Large intestine (tissue), 3 donors: Measurements from ENCODE around the gene MSANTD4. TPM values are rescaled to one million over a fixed set of nuclear protein-coding genes. Genes with fewer than 3 reads are reported as not detected.

Source experiments
- DNase-seq, 2 donors: peaks; one replicate each; pipeline versions ENCODE4 v3.0.0 to v3.0.0-alpha.2; 2013
- H3K27ac ChIP-seq: one replicate; pipeline ENCODE4 v1.5.1; 2013; ENCODE audit warnings: low read length
- H3K27me3 ChIP-seq: 2 replicates; pipeline ENCODE4 v1.6.1; 2013; ENCODE audit warnings: low read length; ENCODE audit not compliant: control insufficient read depth, insufficient read depth
- H3K36me3 ChIP-seq: 2 replicates; pipeline ENCODE4 v1.6.1; 2013; ENCODE audit warnings: low read length; ENCODE audit not compliant: control insufficient read depth, insufficient read depth
- H3K4me1 ChIP-seq: one replicate; pipeline ENCODE4 v1.6.1; 2013; ENCODE audit warnings: low read length; ENCODE audit not compliant: control insufficient read depth, insufficient read depth
- H3K4me3 ChIP-seq: one replicate; pipeline ENCODE4 v1.5.1; 2013; ENCODE audit warnings: low read length
- H3K9me3 ChIP-seq: one replicate; pipeline ENCODE4 v1.6.1; 2013; ENCODE audit warnings: mild to moderate bottlenecking, low read depth, low read length, moderate library complexity; ENCODE audit not compliant: control insufficient read depth
- WGBS: methylation state at CpG from one replicate; pipeline ENCODE4 v1.1.5; 2013; ENCODE audit warnings: low lambda C conversion rate; ENCODE audit not compliant: insufficient coverage; 5-methylcytosine and 5-hydroxymethylcytosine counted together
- polyA plus RNA-seq: library from polyadenylated mRNA; unstranded; fragments of 120-200 nt; gene quantifications from one replicate; pipeline ENCODE4 v1.2.1, GENCODE V29; 2013

The MSANTD4 gene
- polyA plus RNA-seq, 1 donor: 16.9 TPM

DNA sequence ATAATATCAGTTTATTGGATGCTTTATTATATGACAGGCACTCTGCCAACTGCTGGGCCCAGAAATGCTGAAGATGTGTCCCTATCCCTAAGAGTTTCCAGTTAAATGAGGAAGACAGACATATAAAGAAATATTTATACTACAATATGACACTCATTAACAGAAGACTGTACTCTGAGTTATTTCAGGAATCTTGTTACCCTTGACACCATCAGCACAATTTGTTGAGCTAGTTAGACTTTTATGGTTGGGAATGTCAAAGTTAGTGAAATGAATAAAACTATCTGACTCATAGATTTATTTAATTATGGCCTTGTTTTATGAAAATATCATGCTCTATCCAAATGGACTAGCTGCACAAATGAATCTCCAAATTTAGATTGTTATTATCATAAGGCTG is 25.6 kb upstream of the MSANTD4 start:
- no peak for DNase-seq
- no peaks in the 10 kb centered on the region for H3K27me3 ChIP-seq
- H3K4me1 ChIP-seq: peaks cover 2% of the 10 kb centered on the region
- H3K9me3 ChIP-seq: no peaks in the 10 kb centered on the region
- H3K4me3 ChIP-seq: no peak overlapping the region
- H3K27ac ChIP-seq: no peak overlapping the region
- no peaks in the 10 kb centered on the region for H3K36me3 ChIP-seq

DNA sequence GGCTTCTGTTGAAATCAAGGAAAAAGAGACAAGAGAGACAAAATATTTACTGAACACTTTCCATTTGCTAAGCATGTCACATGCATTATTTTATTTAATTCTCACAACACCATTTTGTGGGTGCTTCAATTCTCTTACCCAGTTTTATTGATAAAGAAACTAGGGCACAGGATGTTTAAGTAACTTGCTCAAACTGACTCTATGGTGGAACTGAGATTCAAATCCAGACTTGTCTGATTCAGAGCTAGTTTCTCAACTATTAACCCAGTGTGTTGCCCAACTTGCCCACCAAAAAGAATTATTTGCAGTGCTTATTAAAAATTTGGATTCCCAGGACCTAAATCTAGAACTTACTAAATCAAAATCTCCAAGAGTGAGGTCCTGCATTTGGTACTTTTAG is 21.5 kb upstream of the MSANTD4 start:
- Histone ChIP-seq H3K4me1 (peaks cover 2% of the 10 kb centered on the region), H3K27me3 (no peaks in the 10 kb centered on the region), H3K27ac (no peak overlapping the region), H3K4me3 (no peak overlapping the region), H3K9me3 (no peaks in the 10 kb centered on the region), H3K36me3 (no peaks in the 10 kb centered on the region)
- DNase-seq: no peak

DNA sequence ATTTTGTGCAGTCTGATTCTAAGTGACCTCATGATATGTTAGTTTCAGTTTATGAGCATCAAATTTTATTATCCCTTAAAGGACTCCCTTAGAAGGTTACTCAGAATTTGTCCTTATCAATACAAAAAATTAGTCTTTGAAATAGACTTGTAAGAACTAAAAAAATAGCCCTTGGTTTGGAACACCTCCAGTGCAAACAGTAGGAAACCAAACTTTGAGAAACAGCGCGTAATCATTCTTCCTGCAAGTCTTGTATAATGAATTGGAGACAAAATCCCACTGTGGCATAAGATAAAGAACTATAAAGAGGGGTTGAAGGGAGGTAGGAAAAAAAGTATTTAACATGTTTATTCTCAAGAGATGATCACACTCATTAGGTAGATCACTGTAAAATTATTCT is 10.8 kb upstream of the MSANTD4 start:
- DNase-seq: no peak
- H3K27me3 ChIP-seq: no peaks in the 10 kb centered on the region
- H3K4me1 ChIP-seq: peaks cover 4% of the 10 kb centered on the region
- no peaks in the 10 kb centered on the region for H3K36me3 ChIP-seq
- no peak overlapping the region for H3K4me3 ChIP-seq
- H3K27ac ChIP-seq: no peak overlapping the region
- WGBS: no CpG with 5 or more reads among the region's 2 CpGs
- no peaks in the 10 kb centered on the region for H3K9me3 ChIP-seq

DNA sequence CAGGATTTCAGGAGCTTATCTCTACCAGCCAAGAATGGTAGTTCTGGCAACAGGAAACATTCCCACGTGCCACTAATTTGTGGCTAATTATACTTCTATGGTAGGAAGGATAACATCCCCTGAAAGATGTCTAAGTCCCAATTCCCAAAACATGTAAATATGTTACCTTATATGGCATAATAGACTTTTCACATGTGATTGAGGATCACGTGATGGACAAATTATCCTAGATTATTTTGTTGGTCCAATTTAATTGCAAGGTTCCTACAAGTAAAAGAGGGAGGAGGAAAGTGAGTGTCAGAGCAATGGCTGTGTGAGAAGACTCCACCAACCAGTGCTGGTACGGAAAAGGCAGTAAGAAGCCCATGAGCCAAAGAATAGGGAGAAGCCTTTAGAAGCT is 9.9 kb upstream of the MSANTD4 start:
- 100% methylated on average over 2 of the region's 3 CpGs for WGBS
- H3K4me3 ChIP-seq: no peak overlapping the region
- no peaks in the 10 kb centered on the region for H3K4me1 ChIP-seq
- no peaks in the 10 kb centered on the region for H3K27me3 ChIP-seq
- no peak overlapping the region for H3K27ac ChIP-seq
- no peaks in the 10 kb centered on the region for H3K36me3 ChIP-seq
- no peaks in the 10 kb centered on the region for H3K9me3 ChIP-seq
- DNase-seq: no peak

DNA sequence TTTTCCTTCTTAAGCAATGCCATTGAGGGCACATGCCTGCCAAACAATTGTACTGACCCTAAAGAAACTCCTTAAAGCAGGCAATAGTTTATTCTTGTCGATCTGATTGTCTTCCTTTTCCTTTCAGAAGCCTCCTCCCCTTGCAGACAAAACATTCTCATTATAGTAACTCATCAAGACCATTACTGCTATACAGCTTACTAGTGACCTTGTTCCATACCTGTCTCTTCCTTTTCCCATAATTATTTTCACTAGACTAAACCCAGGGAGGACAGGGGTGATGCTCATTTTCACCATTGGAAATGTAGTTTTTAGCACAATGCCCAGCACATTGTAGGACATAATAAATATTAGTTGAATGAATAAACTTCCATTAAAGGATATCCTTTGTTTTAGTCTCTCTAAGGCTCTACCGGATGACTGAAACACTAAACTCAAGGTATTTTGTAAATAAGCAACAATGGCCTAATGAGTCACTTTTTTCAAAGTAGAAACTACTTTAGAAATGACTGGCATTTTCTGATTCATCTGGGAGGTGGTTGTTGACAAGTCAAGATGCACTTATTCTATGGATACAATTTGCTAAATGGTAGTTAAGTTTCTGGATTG is 9.3 kb upstream of the MSANTD4 start:
- 80% methylated on average over 1 of the region's 2 CpGs for WGBS
- DNase-seq: no peak
- no peaks in the 10 kb centered on the region for H3K27me3 ChIP-seq

DNA sequence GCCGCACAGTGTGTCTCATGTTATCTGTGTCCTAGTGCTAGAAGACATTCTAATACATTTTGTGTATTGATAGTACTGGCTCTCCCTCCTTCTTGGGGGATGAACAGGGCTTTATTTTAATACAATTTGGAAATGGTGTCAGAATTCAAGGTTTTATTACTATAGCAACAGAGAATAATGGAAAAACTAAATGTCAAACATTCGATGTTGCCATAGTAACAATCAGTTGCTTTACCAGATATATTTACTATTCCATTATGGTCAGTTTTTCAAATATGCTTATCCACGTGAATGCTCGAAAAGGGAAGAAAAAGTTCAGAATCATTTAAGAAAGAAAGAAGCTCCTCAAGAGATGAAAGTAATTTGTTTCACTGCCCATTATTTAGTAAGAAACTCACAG is 8.6 kb upstream of the MSANTD4 start:
- Histone ChIP-seq H3K4me3 (no peak overlapping the region), H3K9me3 (no peaks in the 10 kb centered on the region), H3K27ac (no peak overlapping the region), H3K27me3 (no peaks in the 10 kb centered on the region), H3K4me1 (no peaks in the 10 kb centered on the region), H3K36me3 (no peaks in the 10 kb centered on the region)
- no peak for DNase-seq
- 44% methylated on average over 4 of the region's 4 CpGs for WGBS

More for the DNA sequence above, 9.3 kb upstream of the MSANTD4 start:
- H3K27ac ChIP-seq: no peak overlapping the region
- H3K4me1 ChIP-seq: no peaks in the 10 kb centered on the region
- no peaks in the 10 kb centered on the region for H3K9me3 ChIP-seq
- no peaks in the 10 kb centered on the region for H3K36me3 ChIP-seq
- no peak overlapping the region for H3K4me3 ChIP-seq

DNA sequence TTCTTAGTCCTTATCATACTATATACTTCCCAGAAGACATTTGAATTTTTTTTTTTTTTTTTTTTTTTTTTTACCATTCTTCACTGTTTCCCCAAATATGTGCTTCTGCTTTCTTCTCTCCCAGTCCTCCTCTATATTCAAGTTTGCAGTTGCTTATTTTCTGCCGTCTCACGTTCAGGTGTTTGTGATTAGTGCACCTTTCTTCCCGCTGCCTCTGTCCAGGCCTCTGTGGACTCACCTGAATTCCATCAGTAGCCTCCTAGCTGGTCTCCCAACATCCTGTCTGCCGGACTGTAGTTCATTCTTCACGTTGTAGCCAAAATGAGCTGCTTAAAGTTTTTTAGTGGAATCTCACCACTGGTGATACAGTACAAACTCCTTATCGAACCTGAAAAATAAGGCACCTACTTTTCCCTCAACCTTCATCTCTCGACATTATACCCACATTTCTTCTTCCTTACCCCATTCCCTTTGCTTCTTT is 795 bp upstream of the MSANTD4 start:
- 97% methylated on average over 3 of the region's 7 CpGs for WGBS

DNA sequence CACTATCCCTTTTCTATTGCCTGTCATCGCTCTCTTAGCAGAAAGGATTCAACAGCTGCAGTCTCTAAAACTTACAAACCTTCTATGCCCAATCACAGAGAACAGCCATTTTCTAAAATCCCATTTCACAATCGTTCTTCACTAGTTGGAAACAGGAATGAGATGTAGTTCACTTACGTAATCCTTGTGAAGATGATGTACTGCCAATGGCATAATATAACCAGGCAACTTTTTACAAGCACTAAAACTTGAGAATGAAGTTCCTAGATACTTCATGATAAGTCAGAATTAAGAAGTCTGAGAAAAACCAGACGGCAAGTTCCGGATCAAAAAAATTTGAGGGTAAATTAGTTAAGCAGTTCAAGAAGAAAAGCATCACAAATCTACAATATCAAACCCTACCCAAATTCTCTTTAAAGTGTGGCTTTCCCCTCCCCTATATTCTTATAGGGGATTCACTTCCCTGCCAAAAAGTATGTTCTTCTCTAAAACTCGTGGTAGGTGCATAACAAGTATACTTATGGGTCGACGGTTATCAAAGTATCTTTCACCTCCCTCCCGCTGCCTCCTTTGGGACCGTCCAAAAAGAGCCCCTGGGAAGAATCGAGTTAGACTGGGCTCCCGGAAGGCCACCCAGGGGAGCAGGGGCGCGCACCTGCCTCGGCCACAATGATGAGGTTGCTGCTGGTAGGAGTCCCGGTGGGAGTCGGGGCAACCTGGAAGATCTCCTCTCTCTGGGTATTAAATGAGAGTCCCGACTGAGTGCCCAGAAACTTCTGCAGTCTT is 666 bp downstream of the MSANTD4 start:
- Histone ChIP-seq H3K9me3 (no peaks in the 10 kb centered on the region), H3K27me3 (no peaks in the 10 kb centered on the region), H3K36me3 (no peaks in the 10 kb centered on the region), H3K27ac (peak overlapping the region; percentile 66), H3K4me3 (peak overlapping the region; percentile 80), H3K4me1 (peaks cover 5% of the 10 kb centered on the region)
- 100% methylated on average over 1 of the region's 18 CpGs for WGBS
- peak in 1 of 2 donors; percentile 17 for DNase-seq

More for the DNA sequence above, 795 bp upstream of the MSANTD4 start:
- H3K36me3 ChIP-seq: no peaks in the 10 kb centered on the region
- peaks cover 5% of the 10 kb centered on the region for H3K4me1 ChIP-seq
- peak overlapping the region; percentile 72 for H3K27ac ChIP-seq
- H3K9me3 ChIP-seq: no peaks in the 10 kb centered on the region
- H3K27me3 ChIP-seq: no peaks in the 10 kb centered on the region
- DNase-seq: no peak
- peak overlapping the region; percentile 80 for H3K4me3 ChIP-seq

DNA sequence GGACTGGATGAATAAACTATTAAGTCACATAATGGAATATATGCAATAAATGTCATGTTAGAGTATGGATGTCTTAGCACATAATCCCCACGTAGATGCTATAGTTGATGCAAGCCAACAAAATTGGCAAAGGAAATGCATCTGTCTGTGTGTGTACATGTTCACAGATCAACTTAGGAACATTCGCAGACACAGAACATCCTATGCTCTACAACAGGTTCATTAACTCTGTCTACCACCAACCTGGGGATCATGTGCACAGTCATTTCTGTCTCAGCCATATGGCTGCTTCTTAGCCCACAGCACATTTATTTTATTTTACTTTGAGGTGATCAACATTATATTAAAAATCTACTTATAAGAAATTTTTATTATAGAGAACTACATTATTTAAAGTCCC is 4.9 kb downstream of the MSANTD4 start:
- no CpG with 5 or more reads among the region's 2 CpGs for WGBS
- Histone ChIP-seq H3K36me3 (peaks cover 3% of the 10 kb centered on the region), H3K4me1 (peaks cover 5% of the 10 kb centered on the region), H3K4me3 (no peak overlapping the region), H3K9me3 (no peaks in the 10 kb centered on the region), H3K27me3 (no peaks in the 10 kb centered on the region), H3K27ac (no peak overlapping the region)
- no peak for DNase-seq

DNA sequence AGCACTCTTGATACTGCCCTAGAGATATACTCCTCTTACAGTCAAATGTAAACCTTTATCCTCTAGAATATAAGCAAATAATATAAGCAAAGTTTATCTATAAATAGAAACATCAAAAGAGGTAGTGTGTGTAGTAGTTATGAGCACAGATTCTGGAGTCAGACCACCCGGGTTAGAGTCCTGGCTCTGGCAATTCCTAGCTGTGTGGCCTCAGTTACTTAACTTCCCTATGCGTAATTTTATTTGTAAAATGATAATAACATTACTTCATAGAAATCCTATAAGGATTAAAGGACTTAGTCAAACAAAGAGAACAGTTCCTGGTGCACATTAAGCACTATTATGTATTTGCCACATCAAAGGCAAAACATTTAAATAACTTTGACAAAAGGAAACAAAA is 7.0 kb downstream of the MSANTD4 start:
- Histone ChIP-seq H3K9me3 (no peaks in the 10 kb centered on the region), H3K4me1 (no peaks in the 10 kb centered on the region), H3K27me3 (no peaks in the 10 kb centered on the region), H3K27ac (no peak overlapping the region), H3K4me3 (no peak overlapping the region), H3K36me3 (peaks cover 9% of the 10 kb centered on the region)
- DNase-seq: no peak
- WGBS: no CpG with 5 or more reads among the region's 2 CpGs

DNA sequence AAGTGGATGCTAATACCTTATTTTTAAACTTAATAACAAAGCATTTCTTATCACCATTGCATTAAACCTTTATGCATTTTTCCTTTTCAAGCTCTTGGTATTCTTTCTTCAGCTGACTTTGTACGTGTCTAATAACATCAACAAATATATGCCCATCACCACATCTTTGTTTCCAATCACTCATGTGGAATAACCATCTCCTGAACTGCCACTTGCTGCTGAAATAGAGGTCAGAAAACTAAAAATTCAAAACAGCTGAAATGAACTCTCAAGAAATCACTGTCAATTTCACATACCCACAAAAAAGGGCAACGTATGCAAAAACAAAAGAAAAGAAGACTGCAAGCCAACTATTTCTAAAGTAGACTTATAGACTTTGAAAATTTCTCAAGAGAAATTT is 7.4 kb downstream of the MSANTD4 start:
- Histone ChIP-seq H3K36me3 (peaks cover 13% of the 10 kb centered on the region), H3K27ac (no peak overlapping the region), H3K27me3 (no peaks in the 10 kb centered on the region), H3K4me1 (no peaks in the 10 kb centered on the region), H3K4me3 (no peak overlapping the region), H3K9me3 (no peaks in the 10 kb centered on the region)
- DNase-seq: no peak
- WGBS: 94% methylated on average over 2 of the region's 2 CpGs
